Gastrocnemius medialis (tissue), 4 donors: ENCODE measurements around the gene SMIM11. TPM values are rescaled to one million over a fixed set of nuclear protein-coding genes. Genes with fewer than 3 reads are reported as not detected.

Experiments
- ATAC-seq, 2 donors: fragments of 150-250 bp; one replicate each; pipeline ENCODE4 v1.9.1; 2016
- DNase-seq, 2 donors: peaks; one replicate each; pipeline ENCODE4 v3.0.0-alpha.2; 2019
- H3K27ac ChIP-seq, 4 donors: fragments of 200-600 bp; sonication (generic); 1 replicate in 1 of 4; 2 replicates in 3 of 4; pipeline ENCODE4 v1.5.1; 2016 to 2018; ENCODE audit warnings: mild to moderate bottlenecking in 2 of 4, moderate library complexity in 1 of 4
- H3K27me3 ChIP-seq, 3 donors: fragments of 200-600 bp; sonication (generic) in 2 of 3; 1 replicate in 1 of 3; 2 replicates in 2 of 3; pipeline versions ENCODE4 v1.5.1 to v1.6.0; 2016 to 2019; ENCODE audit warnings: mild to moderate bottlenecking in 1 of 3, moderate library complexity in 1 of 3
- H3K36me3 ChIP-seq, 2 donors: fragments of 200-600 bp; sonication (generic) in 1 of 2; one replicate each; pipeline ENCODE4 v1.5.1; 2017 to 2018
- H3K4me1 ChIP-seq, 2 donors: fragments of 200-600 bp; sonication (generic) in 1 of 2; one replicate each; pipeline ENCODE4 v1.5.1; 2016 to 2017; ENCODE audit warnings: mild to moderate bottlenecking in 2 of 2
- H3K4me3 ChIP-seq, 4 donors: fragments of 200-600 bp; sonication (generic) in 3 of 4; 1 replicate in 1 of 4; 2 replicates in 3 of 4; pipeline ENCODE4 v1.5.1; 2016 to 2019; ENCODE audit warnings: mild to moderate bottlenecking in 2 of 4
- H3K9me3 ChIP-seq, 3 donors: fragments of 200-600 bp; sonication (generic) in 2 of 3; 1 replicate in 1 of 3; 2 replicates in 2 of 3; pipeline ENCODE4 v1.5.1; 2016 to 2019
- CTCF ChIP-seq, 5 experiments: fragments of 450-650 bp in 3 of 5; fragments of 200-600 bp in 2 of 5; sonication (generic) in 2 of 5; IDR thresholded peaks in 4 of 5; conservative IDR thresholded peaks in 1 of 5; 1 replicate in 4 of 5; 2 replicates in 1 of 5; pipeline ENCODE4 v1.5.1; 2016 to 2019; ENCODE audit warnings: antibody characterized with exemption in 5 of 5, mild to moderate bottlenecking in 3 of 5, moderate library complexity in 3 of 5
- POLR2A ChIP-seq, 2 donors: fragments of 450-650 bp; IDR thresholded peaks; one replicate each; pipeline ENCODE4 v1.6.1; 2017; ENCODE audit warnings: antibody characterized with exemption in 2 of 2, mild to moderate bottlenecking in 2 of 2, moderate library complexity in 2 of 2
- in situ Hi-C, 4 donors: fragments of 200-750 bp; cut with MboI; loops; one replicate each; pipeline versions ENCODE4 v1.15.0 to v1.8.0; 2017; ENCODE audit warnings: low sequenced_read_pairs in 4 of 4
- intact Hi-C: fragments of 100-400 bp; cut with DNase I; formaldehyde crosslinking; loops from one replicate; pipeline ENCODE4 v1.15.1; 2023; ENCODE audit warnings: low total_unique reads
- total RNA-seq, 4 donors: library from RNA; depleted of rRNA; stranded (reverse); fragments of >200 nt; gene quantifications; one replicate each; pipeline versions ENCODE4 v1.1.0 to v1.2.3, GENCODE V29; 2016

The SMIM11 gene
- total RNA-seq, 4 donors from 2014 or later: 0.90 to 8.7 (median 3.6) TPM

- TF ChIP-seq POLR2A (IDR thresholded peaks at IDR 0.05): no peak
- H3K4me1 ChIP-seq: peaks cover 0 to 6% of the 10 kb centered on the region in 2 donors
- no peak overlapping the region for H3K4me3 ChIP-seq
- in situ Hi-C loops (no loop called here), intact Hi-C loops (no loop called here)
- no peaks in the 10 kb centered on the region for H3K27me3 ChIP-seq
- no peak overlapping the region for H3K27ac ChIP-seq
- H3K36me3 ChIP-seq: no peaks in the 10 kb centered on the region
- ATAC-seq (no peak), DNase-seq (no peak)
- H3K9me3 ChIP-seq: no peaks in the 10 kb centered on the region
Observed at GRCh38 chr21:34352556-34352955, 22.8 kb upstream of the SMIM11 start.

DNA sequence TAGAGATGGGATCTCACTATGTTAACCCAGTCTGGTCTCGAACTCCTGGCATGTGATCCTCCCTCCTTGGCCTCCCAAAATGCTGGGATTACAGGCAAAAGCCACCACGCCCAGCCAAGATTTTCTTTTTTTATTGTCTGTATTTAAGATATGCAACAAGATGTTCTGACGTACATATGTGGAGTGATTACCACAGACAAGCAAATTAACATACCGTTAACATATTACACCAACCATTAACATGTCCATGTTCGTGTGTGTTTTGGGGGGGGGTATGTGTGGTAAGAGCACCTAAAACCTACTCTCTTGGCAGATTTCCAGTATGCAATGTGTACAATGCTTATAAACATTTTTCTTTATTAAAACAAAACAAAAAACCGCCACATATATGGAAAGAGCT lies 22.1 kb upstream of the SMIM11 start:
- no peaks in the 10 kb centered on the region for H3K27me3 ChIP-seq

DNA sequence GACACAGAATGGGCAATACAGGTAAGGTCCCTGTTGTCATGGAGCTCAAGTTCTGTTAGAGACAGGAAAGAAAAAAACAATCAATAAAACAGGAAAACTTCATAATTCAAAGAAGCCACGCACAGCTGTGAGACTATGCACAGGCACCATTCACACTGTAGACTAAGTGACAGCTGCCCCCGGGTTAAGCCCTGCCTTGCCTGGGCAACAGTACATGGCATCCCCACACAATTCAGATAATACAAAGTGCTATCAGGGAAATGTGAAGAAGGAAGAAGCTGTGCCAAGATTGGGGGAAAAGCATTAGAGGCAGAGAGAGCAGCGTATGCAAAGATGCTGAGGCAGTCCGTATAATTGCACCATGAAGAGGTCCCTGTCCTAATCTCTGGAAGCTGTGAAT lies 20.5 kb upstream of the SMIM11 start:
- Histone ChIP-seq H3K27me3 (no peaks in the 10 kb centered on the region), H3K4me3 (no peak overlapping the region), H3K36me3 (no peaks in the 10 kb centered on the region), H3K4me1 (no peaks in the 10 kb centered on the region), H3K9me3 (no peaks in the 10 kb centered on the region), H3K27ac (no peak overlapping the region)
- TF ChIP-seq CTCF (IDR thresholded peaks at IDR 0.05 in 4 of 5, conservative IDR thresholded peaks at IDR 0.05 in 1 of 5): no peak
- no peak for TF ChIP-seq POLR2A (IDR thresholded peaks at IDR 0.05)
- intact Hi-C loops: no loop called here
- ATAC-seq: no peak
- in situ Hi-C loops: no loop called here
- DNase-seq: no peak

More for the DNA sequence above, 22.1 kb upstream of the SMIM11 start:
- H3K27ac ChIP-seq: no peak overlapping the region
- in situ Hi-C loops (no loop called here), intact Hi-C loops (no loop called here)
- no peak for TF ChIP-seq POLR2A (IDR thresholded peaks at IDR 0.05)
- TF ChIP-seq CTCF (IDR thresholded peaks at IDR 0.05 in 4 of 5, conservative IDR thresholded peaks at IDR 0.05 in 1 of 5): no peak
- H3K36me3 ChIP-seq: no peaks in the 10 kb centered on the region
- no peak overlapping the region for H3K4me3 ChIP-seq
- no peaks in the 10 kb centered on the region for H3K4me1 ChIP-seq
- no peak for ATAC-seq
- no peak for DNase-seq
- no peaks in the 10 kb centered on the region for H3K9me3 ChIP-seq

DNA sequence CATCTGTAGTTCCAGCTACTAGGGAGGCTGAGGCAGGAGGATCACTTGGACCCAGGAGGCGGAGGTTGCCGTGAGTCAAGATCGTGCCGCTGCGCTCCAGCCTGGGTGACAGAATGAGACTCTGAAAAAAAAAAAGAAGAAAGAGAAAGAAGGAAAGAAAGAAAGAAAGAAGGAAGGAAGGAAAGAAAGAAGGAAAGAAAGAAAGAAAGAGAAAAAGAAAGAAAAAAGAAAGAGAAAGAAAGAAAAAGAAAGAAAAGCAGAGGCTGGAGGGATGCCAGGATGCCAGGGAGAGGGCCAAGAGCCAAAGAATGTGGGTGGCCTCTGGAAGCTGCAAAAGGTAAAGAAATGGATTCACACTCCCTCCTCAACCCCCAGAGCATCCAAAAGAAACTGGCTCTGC lies 19.7 kb upstream of the SMIM11 start:
- TF ChIP-seq POLR2A (IDR thresholded peaks at IDR 0.05) (no peak), CTCF (IDR thresholded peaks at IDR 0.05 in 4 of 5, conservative IDR thresholded peaks at IDR 0.05 in 1 of 5) (no peak)
- Histone ChIP-seq H3K4me1 (no peaks in the 10 kb centered on the region), H3K9me3 (no peaks in the 10 kb centered on the region), H3K27ac (no peak overlapping the region), H3K27me3 (no peaks in the 10 kb centered on the region), H3K4me3 (no peak overlapping the region), H3K36me3 (no peaks in the 10 kb centered on the region)
- ATAC-seq (no peak), DNase-seq (no peak)
- intact Hi-C loops: no loop called here
- in situ Hi-C loops: no loop called here

- TF ChIP-seq CTCF (IDR thresholded peaks at IDR 0.05 in 4 of 5, conservative IDR thresholded peaks at IDR 0.05 in 1 of 5) (no peak), POLR2A (IDR thresholded peaks at IDR 0.05) (no peak)
- no peaks in the 10 kb centered on the region for H3K27me3 ChIP-seq
- no peak for DNase-seq
- in situ Hi-C loops: no loop called here
- H3K36me3 ChIP-seq: no peaks in the 10 kb centered on the region
- ATAC-seq: no peak
- intact Hi-C loops: no loop called here
- H3K27ac ChIP-seq: no peak overlapping the region
- no peaks in the 10 kb centered on the region for H3K9me3 ChIP-seq
- no peak overlapping the region for H3K4me3 ChIP-seq
- peaks cover 0 to 7% of the 10 kb centered on the region in 2 donors for H3K4me1 ChIP-seq
Observed at GRCh38 chr21:34357889-34358288, 17.4 kb upstream of the SMIM11 start.
